Measurements from ENCODE around the gene SH3BGRL2.
"Not testable (repeated sequence)": the region's sequence is repeated elsewhere in the genome, so short reads cannot be mapped to it uniquely, and the experiment has no call there.

Gene SH3BGRL2

GRCh38 chr6:79735183-79735582 is 104.1 kb downstream of the SH3BGRL2 start:
- DNase-seq (ENCODE audit: low read depth in 2 of 2, low spot score in 1 of 2), result no peak

- DNase-seq (ENCODE audit: low read depth in 2 of 2, low spot score in 1 of 2), result no peak
These were observed 106.0 kb downstream of the SH3BGRL2 start for GRCh38 chr6:79737172-79737571.

DNA sequence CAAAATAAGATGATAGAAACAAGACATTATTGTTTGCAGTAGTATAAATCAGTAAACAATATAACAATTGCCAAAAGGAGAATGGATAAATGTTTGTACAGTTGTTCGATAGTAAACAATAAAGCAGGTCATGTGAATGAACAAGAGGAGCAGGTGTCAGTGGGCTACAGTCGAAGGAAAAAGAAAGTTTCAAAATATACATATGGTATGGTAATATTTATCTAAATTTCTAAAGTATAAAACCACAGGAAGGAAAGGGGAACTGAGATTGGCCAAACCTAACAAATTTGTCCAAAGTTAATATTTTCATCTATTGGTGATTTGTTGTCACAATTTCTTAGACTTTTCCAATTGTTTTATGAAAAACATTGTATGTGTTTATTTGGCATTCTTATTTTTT is 110.9 kb downstream of the SH3BGRL2 start:
- DNase-seq (ENCODE audit: low read depth in 2 of 2, low spot score in 1 of 2), result no peak

DNA sequence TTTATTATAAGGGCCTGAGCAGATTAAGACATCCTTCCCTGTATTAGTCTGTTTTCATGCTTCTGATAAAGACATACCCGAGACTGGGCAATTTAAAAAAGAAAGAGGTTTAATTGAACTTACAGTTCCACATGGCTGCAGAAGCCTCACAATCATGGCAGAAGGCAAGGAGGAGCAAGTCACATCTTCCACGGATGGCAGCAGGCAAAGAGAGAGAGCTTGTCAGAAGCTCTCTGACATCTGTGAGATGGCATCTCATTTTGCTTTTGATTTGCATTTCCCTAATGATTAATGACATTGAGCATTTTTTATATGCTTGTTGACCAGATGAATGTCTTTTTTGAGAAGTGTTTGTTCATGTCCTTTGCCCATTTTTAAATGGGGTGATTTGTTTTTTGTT is 114.2 kb downstream of the SH3BGRL2 start:
- DNase-seq (ENCODE audit: low read depth in 2 of 2, low spot score in 1 of 2), result not testable (repeated sequence)

DNA sequence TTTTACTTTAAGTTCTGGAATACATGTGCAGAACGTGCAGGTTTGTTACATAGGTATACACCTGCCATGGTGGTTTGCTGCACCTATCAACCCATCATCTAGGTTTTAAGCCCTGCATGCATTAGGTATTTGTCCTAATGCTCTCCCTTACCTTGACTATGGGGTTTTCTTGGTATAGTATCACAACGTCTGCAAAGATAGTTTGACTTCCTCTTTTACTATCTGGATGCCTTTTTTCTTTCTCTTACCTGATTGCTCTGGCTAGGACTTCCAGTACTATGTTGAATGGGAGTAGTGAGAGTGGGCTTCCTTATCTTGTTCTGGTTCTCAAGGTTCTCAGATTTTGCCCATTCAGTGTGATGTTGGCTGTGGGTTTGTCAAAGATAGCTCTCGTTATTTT is 115.2 kb downstream of the SH3BGRL2 start:
- DNase-seq (ENCODE audit: low read depth in 2 of 2, low spot score in 1 of 2), result not testable (repeated sequence)

DNA sequence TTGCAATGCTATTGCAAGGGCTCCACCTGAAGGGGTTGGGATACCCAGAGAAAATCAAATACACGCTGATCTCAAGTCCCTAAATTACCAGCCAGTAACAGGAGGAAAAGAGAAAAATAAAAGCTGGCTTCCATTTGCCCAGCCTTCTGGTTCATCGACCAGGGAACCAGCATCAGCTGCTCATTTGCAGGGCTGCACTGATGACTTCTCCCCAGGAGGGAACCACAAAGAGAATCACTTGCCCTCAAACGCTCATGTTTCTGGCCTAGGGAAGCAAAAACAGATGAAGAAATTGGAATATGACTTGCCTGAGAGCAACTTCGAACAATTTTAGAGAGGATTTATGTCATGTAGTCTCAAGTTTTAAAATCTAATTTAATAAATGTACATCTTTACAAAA is 119.7 kb downstream of the SH3BGRL2 start:
- no peak for DNase-seq (ENCODE audit: low read depth in 2 of 2, low spot score in 1 of 2)
